ENCODE data around the gene NT5C1A.

The NT5C1A gene

DNA sequence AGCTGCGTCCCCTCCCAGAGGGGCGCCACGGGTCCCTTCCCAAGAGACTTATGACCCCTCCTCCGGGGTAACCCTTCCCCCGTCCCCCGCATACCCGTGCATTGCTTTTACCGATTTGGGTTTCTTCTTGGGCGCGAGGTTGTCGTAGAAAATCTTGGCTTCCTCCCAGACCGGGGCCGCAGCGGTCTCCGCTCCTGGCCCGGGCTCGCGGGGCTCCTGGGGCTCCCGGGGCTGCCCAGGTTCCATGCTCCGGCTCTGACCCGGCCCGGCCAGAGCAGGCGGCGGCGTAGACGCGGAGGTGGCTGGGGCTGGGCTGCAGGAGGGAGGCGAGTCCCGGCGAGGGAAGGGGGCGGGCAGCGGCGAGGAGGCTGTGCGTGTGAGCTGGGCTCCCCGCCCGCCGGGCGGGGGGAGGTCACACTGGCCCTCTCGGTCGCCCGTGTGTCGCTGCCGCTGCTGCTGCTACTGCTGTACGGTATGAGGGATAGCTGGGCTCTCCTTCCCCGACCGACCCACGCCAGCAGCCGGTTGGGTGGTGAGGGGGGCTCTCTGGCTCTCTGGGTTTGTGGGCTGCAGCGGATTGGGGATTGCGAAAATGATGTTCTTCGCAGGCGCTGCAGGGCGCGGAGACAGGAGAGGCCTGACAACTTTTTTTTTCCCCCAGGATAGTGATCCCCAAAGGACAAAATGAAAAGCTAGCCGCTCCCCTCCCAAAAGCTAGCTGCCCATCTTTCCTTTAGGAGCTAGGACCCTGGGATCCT lies at the start of gene NT5C1A:
NT5C1A (minus strand) TSS at position 315 of the 758 bp plus-strand sequence; CDS start at position 246, 69 bp downstream.
- peak; percentile 64 for DNase-seq

DNA sequence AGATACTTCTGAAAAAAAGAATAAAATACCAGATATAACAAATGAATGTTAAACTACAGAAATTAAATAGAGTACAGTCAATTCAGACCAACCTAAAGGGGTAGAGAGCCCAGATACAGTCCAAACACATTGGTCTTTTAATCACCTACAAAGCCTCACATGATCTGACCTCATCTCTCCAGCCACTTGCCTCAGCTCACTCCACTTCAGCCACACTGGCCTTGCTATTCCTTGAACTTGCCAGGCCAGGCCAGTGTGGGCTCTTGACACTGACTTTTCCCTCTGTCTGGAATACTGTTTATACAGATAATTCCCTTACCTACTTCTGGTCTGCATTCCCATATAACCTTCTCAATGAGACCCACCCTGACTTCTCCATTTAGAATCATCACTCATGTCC lies 49.8 kb upstream of the NT5C1A start:
- DNase-seq = no peak

DNA sequence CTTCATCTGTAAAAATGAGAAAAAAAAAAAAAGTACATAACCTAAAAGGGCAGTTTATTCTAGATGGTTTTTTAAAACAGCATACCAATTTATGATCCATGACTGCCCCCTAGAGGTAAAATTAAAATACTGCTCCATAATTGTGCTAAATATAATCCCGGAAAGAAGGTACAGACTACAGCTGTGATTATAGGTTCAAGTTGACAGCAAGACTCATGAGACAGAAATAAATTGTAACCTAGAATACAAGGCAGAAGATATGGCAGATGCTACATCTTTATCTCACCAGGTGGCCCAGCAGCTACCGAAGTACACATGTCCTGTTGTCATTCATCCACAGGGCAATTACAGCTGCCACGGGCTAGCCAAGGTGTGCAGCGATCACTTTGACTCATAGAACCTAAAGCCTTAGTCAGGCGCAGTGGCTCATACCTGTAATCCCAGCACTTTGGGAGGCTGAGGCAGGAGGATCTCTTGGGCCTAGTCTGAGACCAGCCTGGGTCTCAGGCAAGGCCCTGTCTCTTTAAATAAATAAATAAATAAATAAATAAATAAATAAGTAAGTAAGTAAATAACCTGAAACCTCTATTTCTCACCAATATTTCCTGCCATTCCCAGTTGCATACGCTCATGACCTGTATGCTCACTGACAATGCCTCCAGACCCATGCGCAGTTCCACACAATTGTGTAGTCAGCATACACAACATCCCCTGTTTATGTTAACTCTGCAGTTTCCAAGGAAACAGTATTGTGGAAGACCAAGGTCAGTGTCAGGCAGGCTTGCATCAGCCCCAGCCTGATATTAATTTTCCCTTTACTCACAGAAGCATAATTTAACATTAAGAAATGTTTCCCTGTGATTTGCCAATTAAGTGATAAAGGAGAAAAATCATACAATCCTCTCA lies 48.4 kb upstream of the NT5C1A start:
- no peak for DNase-seq

DNA sequence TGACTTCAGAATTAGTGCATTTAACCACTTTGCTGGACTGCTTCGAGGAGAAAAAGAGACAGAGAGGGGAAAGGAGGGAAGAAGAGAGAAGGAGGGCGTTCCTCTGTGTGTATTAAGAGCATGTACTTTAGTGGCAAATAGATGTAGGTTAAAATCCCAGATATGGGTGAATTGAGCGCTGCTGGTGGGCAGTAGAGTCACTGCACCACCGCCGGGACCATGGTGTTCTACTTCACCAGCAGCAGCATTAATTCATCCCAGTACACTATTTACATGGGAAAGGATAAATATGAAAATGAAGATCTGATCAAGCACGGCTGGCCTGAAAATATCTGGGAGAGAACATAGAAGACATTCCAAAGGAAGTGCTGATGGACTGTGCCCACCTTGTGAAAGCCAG lies 45.9 kb upstream of the NT5C1A start:
- DNase-seq = no peak

DNA sequence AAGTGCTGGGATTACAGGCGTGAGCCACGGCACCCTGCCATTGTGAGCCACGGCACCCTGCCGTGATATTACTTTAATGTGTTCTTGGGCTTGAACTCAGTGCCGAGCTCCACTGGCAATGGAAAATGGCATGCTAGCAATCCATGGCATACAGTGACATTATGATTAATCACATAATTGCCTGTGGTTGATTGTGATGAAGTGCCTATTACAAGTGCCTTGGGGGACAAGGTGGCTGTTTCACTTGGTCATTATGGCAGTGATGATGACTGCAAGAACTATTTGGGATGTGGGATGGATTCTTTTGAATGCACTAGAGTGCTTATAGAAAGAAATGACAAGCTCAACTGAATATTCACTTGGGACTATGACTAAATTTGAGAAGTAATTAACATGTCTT lies 41.6 kb upstream of the NT5C1A start:
- no peak for DNase-seq

DNA sequence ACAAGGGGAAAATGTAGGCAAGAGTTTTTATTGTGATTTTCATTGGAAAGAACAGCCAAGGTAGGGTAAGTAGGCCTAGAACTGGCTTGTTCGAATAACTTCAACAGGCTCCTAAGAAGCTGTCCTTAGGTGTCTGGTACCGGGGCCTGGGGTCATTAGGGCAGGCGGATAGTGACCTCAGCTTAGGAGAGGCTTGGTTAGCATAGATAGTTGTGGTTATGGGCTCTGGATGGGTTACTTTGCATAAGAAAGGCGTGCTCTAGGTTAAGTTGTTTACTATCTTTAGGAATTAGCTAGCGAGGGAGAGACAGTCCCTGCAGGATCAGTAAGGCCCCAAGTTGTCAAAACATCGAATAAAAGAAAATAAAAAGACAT lies 40.0 kb upstream of the NT5C1A start:
- no peak for DNase-seq

DNA sequence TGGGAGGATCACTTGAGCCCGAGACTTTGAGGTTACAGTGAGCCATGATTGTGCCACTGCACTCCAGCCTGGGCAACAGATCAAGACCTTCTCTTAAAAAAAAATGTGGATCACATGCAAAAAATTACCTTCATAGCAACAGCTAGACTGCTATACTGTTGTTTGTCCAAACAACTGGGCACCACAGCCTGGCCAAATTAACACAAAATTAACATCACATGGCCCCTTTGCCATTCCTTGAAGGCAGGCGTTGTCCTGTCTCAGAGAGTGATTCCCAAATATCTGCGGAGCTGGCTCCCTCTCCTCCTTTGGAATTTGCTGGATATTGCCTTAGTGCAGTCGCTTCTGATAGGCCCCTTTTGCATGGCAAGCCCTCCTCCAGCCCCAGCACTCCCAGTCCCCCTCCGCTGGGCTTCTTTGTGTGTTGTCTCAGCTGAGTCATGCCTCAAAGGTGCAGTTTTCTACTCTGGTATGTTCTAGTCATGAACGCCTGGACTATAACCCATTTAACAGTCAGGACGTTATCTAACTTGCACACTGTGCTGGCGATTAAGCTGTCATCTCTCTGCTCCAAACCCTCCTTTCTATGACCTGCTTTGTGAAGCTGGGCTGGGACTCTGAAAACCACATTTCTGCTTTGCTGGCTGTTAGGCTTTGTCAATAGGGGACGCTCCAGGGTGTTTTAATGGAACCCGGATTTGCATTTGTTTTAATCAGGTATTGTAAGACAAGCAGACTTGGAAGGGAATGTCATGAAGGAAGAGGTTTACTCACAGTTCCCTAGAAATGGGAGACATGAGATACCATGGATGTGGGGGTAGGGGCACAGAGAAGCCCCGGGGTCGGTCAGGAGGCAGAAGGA lies 39.4 kb upstream of the NT5C1A start:
- no peak for DNase-seq

DNA sequence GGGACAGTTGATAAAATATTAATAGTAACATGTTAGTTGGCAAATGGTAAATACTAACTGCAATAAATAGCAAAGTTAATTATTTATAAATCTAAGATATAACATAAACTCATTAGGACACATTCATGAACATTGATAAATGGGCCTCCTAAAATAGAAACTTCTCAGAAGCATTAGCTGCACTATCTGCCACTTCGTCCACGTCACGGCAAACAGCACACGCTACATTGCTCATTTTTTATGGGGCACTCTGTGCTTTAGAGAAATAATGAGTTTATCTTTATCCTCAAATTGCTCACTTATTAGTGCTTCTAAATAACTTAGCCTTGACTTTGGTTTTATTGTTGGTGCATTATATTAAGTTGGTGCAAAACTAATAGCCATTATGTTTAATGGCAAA lies 35.6 kb upstream of the NT5C1A start:
- DNase-seq = no peak

DNA sequence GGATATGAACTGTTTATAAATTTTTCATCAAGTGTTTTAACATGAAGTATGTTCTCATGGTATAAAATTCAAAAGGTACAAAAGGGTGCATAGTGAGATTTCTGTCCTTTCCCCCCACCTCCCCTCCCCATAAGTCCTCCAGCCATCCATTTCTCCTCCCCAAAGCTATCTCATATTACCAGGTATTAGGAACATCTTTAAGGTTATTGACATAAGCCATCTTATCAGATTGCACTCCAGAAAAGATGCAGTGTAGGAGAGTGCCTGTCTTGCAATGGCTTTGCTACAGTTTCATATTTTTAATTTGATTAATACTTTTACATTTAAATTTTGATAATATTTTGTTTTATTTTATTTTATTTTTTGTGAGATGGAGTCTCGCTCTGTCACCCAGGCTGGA lies 32.9 kb upstream of the NT5C1A start:
- no peak for DNase-seq

DNA sequence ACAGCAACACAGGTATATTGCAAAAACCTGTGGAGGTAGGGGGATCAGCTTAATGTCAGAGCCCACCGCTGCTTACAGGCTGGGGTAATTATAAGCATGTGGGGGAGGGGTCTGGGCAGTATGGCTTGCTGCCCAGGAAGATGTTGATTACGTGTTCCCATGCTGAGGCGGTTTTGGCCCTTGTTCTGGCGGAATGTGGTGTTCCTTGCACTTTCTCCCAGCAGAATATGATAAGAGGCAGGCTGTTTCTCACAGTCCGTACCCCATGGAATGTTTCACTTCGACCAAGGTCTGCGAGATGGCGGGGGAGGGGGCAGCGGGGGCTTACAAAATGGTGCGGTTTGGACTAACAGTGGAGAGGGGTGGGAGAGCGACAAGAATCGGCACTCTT lies 29.1 kb upstream of the NT5C1A start:
- no peak for DNase-seq

DNA sequence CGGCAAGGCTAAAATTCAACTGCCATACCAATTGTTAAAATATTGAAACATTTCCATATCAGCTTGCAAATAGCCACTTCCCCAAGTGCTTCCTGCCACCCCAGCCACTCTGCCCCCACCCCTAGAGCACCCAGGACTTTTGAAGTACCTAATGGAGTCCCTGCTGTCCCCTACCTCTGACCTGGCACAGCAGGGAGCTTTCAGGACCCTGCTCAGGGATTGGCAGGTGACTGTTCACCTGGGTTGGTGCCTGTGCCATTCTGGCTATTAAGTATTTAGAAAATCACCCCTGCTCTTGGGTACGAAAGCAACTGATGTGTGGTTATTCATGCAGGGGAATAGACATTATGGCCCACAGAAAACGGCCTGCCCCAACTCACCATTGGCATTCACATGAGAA lies 28.4 kb upstream of the NT5C1A start:
- DNase-seq = no peak

DNA sequence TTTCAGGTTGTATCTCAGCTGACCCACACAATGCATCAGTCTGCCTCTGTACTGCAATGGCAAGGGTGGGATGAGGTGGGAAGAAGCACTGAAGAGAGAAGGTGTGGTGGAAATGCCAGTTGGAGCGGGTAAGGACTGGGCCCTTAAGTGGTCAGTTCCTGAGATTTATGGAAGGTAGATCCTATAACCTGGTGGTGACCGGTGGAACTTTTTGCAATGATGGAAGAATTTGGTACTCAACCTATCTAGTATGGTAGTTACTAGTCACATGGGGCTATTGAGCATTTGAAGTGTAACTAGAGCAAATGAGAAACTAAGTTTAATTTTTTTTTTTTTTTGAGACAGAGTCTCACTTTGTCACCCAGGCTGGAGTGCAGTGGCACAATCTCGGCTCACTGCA lies 27.5 kb upstream of the NT5C1A start:
- DNase-seq = no peak

DNA sequence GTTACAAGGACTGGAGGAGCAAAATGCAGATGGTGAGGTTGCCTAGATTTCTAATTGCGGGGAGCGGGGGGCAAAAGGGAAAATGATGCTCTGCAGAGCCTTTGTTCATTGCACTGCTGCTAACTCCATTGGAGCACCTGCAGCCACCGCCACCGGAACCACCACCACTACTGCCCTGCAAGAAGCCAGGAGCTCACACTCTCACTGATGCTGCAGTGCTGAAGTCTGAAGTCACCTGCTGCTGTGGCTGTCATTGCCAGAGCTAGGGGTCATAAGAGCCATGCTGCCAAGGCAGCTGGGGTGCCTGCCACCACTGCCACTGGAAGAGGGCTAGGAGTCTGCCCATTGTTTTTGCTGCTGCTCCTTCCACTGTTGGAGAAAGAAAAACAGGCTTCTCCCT lies 26.7 kb upstream of the NT5C1A start:
- DNase-seq = no peak

DNA sequence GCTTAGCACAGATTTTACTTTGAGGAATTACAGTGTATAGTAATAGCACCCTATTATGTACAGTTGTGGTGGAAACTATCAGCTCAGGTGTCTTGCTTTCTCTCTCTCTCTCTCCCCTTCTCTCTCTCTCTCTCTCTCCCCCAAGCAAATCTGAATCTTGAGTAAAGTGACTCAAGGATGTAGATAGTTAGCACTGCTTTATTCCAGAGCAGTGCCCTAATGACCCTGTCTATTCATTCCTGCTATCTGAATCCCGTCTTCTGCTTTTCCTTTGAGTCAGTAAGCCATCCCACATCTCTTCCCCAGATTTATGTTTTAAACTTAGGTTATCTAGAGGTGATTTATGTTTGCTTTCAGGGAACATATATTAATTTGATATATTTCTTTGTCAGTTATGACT lies 24.5 kb upstream of the NT5C1A start:
- no peak for DNase-seq

DNA sequence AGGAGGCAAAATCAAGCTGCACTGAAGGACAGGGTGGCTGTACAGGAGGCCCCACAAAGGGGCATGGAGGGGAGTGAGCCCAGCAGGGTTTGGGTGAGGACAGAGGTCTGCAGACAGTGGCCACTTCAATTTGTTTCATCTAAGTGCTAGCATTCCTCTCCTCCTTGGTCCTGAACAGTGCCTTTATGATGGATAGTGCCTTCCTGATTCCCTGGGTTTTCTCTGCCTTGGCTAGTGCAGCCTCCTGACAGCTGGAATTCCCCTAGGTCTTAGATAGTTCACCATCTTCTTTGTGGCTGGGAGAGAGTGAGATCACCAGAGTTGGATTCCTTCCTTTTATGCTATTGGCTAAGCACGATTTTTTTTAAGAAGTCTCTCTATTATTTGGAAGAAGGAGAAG lies 23.1 kb upstream of the NT5C1A start:
- DNase-seq = no peak

DNA sequence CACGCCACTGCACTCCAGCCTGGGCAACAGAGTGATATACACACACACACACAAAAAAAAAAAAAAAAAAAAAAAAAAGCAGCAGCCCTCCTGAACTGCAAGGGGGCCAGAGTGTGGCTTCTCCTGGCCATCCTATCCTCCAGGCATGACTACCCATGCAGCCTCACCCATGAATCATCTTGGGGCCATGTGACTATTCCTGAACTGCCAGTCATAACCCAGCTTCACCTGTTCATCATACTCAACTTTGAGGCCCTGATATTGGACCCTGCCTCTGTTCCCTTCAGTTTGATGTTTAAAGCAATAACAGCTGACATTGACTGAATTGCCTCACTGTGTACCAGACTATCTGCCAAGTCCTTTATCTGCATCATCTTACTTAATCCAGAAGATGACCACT lies 22.1 kb upstream of the NT5C1A start:
- peak; percentile 22 for DNase-seq

DNA sequence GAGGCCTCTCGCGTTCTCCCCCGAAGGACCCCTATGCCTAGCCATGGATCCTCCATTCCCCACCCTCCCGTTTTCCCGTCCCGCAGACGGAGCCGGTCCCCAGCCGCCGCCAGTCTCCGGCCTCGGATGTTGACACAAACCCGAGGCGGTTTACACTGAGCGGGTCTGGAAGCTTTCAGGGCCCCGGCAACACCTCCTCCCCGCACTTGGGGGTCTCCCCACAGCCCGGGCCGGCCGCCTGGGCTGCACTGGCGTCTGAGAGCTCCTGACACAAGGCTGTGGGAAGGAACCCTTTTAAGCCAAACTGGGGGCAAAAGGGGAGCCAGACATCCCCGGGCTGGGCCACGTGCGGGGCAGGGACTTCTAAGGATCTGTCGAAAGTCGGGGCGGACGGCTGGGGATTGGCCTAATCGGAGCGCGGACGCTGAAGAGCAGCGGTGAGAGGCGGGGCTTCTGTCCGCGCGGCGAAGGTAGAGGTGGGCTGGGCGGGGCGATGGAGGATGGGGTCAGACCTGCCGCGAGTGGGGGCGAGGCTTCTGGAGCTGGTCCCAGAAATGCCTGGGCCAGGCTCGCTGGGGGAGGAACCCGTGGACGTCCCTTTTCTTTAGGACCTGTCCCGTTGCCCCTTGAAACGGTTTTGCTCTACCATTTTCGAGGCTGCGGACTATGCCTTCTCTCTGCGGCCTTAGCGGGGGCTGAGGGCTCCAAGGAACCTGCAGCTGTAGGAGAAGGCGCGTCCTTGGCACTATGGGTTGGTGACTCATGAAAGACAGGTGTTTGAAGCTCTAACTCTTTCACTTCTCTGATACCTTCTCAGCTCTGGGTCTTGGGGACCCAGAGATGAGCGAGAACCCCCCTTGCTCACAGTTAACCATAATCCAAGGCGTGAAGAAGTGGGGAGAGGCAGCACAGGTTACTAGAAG lies 20.5 kb upstream of the NT5C1A start:
- peak; percentile 58 for DNase-seq

DNA sequence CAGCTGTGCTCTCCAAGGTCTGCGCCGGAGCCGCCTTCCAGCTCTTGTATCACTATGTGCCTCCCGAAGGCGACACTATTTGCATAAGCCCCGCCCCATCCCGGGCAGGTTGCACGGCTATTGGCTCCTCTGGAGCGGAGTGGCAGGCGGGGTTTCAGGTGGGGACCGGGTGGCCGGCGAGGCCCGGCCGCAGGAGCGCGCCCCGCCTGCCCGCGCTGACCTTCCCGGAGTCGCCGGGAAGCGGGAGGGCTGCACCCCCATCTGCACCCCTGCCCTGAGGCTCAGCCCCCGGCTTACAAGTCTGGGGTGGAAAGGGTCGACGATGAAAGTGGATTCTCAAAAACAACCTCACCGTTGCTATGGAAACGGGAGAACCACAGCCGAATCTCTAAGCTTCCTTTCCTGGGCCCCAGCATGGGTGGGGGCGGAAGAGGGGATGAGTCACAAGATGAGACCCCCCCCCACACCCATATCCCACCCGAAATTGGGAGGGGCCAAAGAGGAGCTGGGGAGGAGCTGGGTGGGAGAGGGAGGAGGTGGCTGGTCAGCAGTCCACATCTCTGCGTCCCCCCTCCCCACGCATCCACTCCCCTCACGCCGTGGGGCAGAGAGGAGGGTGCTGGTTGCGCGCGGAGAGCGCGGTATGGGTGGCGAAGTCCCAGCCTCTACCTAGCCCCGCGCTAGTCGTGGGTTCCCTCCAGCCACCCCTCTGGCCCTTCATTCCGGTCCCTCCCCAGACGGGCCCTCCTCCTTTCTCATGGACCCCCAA lies 19.7 kb upstream of the NT5C1A start, which contains the start of gene HPCAL4:
HPCAL4 (minus strand) TSS at position 51 of the 769 bp plus-strand sequence. CDS start 6,830 bp downstream, outside the sequence.
- DNase-seq = peak; percentile 95

DNA sequence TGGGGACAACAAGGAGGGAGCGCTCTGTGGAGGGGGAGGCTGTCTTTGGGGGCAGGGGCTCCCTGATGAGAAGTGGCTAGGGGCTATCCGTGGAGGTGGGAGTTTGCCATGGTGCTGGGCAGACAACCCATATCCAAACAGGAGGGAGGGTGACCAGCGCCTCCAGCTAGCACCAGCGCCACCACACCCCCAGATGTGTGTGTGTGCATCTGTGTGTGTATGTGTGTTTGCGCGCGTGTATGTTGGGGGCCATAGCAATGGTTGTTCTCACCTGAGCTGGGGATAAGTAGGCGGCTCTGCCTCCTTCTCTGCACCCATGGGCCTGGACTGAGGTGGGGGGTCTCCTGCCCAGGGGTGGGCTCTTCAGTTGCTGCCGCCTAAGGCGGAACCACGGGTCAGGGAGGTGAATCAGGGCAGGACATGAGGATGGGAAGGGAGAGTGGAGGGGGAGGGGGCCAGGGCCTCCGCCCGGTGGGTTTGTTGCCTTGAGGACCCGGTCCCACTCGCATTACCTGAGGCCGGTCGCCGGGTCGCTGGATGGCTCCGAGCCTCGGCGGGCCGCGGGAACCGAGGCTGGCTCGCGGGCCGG lies 19.0 kb upstream of the NT5C1A start:
- DNase-seq = no peak

DNA sequence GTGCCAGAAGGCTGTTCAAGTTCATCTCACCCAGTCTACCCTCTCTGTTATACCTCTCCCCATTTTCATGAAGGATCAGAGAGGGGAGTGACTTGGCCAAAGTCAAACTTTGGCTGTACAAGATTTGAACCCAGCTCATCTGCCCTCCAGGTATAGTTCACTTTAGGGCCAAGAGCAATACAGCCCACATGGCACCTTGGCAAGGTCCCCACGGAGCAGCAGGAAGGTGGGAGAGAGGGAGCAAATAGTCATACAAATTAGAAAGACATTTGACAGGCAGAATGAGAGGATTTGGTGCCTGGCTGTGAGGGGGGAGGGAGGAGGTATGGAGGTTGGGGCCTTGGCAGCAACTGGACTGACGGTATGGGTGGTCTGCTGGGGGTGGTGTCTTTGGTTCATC lies 18.3 kb upstream of the NT5C1A start:
- DNase-seq = no peak

DNA sequence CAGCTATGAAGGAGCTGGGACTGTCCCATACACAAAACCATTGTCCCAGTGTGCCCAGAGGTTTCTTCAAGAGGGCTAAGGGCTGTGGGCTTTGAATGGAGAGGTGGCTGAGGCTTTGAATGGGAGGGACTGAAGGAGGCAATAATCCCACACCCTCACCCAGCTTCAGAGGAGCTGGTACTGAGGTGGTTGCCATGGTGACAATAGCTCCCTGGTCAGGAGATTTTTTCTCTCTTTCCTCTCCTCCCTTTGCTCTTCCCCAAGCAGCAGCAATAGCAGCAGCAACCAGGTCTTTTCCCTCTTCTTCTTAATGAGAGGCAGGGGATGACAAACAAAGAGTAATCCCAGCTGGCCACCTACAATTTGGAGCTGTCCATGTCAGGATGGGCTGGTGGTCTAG lies 17.7 kb upstream of the NT5C1A start:
- peak; percentile 22 for DNase-seq

Data from CD4-positive, alpha-beta T cell treated with Interleukin-17A for 4 hours (primary cell).